HG03442 (cell line): ENCODE measurements around the gene ZBTB42.
A peak's percentile ranks its signal among the peaks of the same experiment; 100 is the strongest.
"Not testable (repeated sequence)": the region's sequence is repeated elsewhere in the genome, so short reads cannot be mapped to it uniquely, and the experiment has no call there.

Source experiments
- ATAC-seq: cut with Tn5 transposase; IDR thresholded peaks from one replicate; pipeline ENCODE4 v1.9.1; 2021; ENCODE audit warnings: mild to moderate bottlenecking, moderate library complexity; ENCODE audit not compliant: unreplicated experiment

The ZBTB42 gene

GRCh38 chr14:104806625-104807465 is 5.9 kb downstream of the ZBTB42 start:
- ATAC-seq, result no peak

DNA sequence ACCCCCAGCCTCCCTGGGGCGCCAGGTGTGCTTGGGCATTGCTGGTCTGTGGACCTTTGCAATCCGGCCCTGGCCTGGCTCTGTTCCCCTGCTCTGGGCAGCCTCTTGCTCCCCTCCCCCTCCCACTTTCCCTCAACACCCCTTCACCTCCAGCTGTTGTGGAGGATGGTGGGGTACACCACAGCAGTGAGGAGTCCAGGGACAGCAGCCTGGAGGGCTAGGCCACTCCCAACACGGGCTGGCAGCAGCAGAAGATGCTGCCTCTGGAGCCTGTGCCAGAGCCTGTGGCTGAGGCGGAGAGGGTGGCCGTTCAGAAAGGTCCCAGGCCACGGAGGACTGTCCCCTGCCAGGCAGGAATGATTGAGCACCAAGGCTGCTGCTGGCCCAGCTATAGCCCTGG is 7.6 kb downstream of the ZBTB42 start:
- ATAC-seq, result no peak

- no peak for ATAC-seq
Measured at GRCh38 chr14:104810316-104810715, 9.4 kb downstream of the ZBTB42 start.

- no peak for ATAC-seq
Measured at GRCh38 chr14:104813286-104813685, 12.4 kb downstream of the ZBTB42 start.

- not testable (repeated sequence) for ATAC-seq
Measured at GRCh38 chr14:104814701-104815100, 13.8 kb downstream of the ZBTB42 start.

DNA sequence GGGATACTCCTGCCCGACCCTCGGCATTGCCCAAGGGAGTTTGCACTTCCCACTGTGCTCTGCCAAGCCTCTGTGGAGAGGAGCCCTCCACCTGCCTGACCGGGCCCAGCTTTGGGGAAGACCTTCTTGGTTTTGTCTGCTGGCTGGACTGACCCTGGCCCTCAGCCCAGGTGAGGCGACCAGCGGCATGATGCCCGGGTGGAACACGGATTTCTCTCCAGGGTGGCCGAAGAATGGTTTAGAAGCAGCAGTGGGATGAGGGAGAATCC is 15.6 kb downstream of the ZBTB42 start:
- no peak for ATAC-seq

- ATAC-seq, result no peak
Measured at GRCh38 chr14:104817930-104818713, 17.2 kb downstream of the ZBTB42 start.

DNA sequence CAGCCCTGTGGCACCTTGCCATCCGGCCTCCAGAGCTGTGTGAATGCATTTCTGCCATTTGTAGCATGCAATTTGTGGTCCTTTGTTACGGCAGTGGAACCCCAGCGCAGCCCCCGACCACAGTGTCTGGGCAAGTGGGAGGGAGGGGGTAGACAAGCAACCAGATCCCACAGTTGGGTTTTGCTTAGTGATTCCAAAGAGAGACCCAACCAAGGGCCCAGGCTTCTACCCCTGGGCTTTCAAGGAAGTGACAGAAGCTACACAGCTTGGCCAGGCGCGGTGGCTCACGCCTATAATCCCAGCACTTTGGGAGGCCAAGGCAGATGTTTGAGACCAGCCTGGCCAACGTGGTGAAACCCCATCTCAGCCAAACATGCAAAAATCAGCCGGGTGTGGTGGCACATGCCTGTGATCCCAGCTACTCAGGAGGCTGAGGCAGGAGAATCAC is 17.8 kb downstream of the ZBTB42 start:
- ATAC-seq, result no peak

- ATAC-seq, result no peak
Measured at GRCh38 chr14:104819361-104819781, 18.5 kb downstream of the ZBTB42 start.

DNA sequence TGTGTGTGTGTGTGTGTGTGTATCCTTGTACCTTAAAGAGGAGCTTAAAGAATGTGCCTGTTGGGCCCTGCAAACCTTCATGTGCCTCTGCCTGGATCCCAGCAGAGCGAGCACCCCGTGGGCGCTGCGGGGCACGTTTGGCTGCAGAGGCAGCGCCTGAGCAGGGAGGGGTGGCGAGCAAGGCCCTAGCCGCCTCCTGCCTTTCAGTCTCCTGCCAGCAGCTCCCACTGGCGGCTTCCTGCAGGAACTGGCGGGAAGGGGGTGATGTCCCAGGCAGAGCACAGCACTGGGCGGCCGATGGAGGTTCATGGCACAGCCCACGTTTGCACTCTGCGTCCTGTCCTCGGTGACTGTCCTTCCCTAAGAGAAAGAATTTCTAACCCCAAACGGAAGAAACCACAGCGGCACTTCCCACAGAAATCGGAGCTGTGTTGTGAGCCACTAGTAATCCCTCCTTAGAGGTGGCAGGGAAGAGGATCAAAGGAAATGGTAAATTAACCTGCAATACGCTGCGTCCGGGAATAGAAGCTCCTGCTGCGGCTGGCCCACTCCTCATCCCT is 19.8 kb downstream of the ZBTB42 start:
- no peak for ATAC-seq

DNA sequence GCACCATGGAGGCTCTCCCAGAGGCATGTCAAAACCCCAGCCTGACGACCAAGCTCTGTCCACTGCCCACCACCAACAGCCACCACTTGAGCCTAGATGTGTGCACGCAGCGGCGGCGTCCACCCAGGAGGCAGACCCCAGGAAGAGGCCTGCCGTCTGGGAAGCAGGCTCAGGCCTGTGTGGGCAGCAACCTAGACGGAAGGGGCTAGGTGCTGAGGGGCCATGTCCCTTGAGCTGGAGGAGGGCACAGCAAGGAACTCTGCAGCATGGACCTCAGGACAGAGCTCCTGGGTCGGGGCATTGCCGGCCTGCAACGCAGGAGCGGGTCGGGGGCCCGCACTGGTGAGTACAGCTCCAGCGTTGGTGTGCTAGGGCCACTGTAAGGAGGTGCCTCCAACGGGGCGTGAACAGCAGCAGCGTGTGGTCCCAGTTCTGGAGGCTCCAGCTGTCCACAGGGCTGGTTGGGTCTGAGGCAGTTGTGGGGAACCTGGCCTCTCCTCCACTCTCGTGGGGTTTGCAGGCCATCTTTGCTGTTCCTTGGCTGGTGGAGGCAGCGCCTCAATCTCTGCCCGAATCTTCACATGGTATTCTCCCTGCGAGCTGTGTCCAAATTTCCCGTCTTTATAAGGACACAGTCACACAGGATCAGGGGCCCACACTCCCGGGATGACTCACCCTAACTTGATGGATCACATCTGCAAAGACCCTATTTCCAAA is 20.5 kb downstream of the ZBTB42 start:
- no peak for ATAC-seq

GRCh38 chr14:104821971-104822608 is 21.2 kb downstream of the ZBTB42 start:
- no peak for ATAC-seq

- no peak for ATAC-seq
Measured at GRCh38 chr14:104822821-104823615, 22.1 kb downstream of the ZBTB42 start.

- ATAC-seq, result no peak
Measured at GRCh38 chr14:104824353-104824997, 23.6 kb downstream of the ZBTB42 start.

- ATAC-seq, result peak; percentile 66
Measured at GRCh38 chr14:104826189-104826860, 25.4 kb downstream of the ZBTB42 start.

- no peak for ATAC-seq
Measured at GRCh38 chr14:104826861-104827176, 25.9 kb downstream of the ZBTB42 start.

DNA sequence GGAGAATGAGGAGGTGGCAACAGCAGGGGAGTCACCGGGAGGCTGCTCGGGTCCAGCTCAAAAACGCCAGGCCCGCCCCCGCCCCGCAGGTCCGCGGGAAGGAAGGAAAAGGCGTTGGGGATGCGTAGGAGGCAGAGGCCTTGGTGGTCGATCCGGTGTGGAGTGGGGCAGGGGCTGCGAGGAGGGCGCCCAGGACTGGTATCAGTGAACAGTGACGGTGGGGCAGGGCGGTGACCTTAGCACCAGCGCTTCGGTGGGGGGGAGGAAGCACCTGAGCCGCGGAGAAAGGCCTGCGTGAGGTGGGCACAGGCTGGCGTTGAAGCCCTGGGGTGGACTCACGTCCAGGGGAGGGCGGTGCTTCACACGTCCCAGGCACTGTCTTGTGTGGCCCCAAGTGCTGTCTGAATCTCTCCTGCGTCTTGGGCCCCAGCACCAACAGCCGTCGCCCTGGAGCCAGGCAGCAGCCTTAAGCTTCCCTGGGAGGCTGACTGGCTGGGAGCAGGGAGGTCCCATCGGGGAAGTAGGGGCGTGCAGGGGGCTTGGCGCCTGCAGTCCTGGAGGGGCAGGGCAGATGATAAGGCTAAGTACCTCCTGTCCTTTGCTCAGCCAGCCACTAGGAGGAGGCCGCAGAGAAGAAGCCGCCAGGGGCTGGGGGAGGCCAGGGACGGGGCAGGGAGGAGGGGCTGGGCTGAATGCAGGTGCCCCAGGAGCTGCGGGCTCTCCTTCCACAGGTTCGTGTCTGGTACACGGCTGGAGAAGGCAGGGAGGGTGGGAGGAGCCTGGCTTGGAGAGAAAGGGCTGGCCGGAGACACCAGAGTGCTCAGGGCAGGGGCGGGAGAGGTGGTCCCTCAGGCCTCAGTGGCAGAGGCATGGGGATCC is 26.5 kb downstream of the ZBTB42 start:
- ATAC-seq, result no peak

DNA sequence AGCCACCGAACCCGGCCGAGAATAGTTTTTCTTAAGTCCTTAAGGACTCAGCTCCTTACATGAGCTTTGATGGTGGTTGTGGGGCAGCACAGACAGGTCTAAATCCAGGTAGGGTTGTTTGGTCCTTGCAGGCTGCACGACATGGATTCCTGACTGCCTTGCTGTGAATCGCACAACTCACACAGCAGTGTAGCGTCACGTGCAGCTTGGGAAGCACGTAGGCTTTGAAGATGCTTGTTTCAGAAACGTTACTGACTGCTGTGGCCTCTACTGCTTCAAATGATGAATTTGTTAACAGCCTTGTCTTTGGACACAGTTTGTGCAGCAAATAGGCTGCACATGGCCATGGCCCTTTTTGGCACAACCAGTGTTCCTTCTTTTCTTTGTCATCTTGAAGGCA is 29.9 kb downstream of the ZBTB42 start:
- no peak for ATAC-seq
